ENCODE data around the gene PPM1D. TPM values are rescaled to one million over a fixed set of nuclear protein-coding genes. Genes with fewer than 3 reads are reported as not detected.

The PPM1D gene
- total RNA-seq, 2 experiments from 2014 or later, result 18.1 to 18.3 TPM

- Histone ChIP-seq H3K27ac (ENCODE audit: low read depth in 1 of 2, low read length in 2 of 2) (no peak overlapping the region), H3K27me3 (ENCODE audit: control insufficient read depth in 1 of 2, insufficient read depth in 2 of 2, low read length in 2 of 2) (no peaks in the 10 kb centered on the region), H3K4me1 (ENCODE audit: insufficient read depth, low read length) (no peaks in the 10 kb centered on the region), H3K9me3 (ENCODE audit: control insufficient read depth in 1 of 2, insufficient read depth in 1 of 2, low read length in 2 of 2) (no peaks in the 10 kb centered on the region), H3K36me3 (ENCODE audit: insufficient read depth, low read length) (peaks cover 28% of the 10 kb centered on the region), H3K4me3 (ENCODE audit: low read length) (no peak overlapping the region)
- H3K4me1 Mint-ChIP-seq (ENCODE audit: low read depth), result peaks cover 33% of the 10 kb centered on the region
- H3K4me3 Mint-ChIP-seq, result no peak overlapping the region
- ChIA-PET POLR2A (no interaction called here), CTCF (no interaction called here)
- no peak overlapping the region for H3K27ac Mint-ChIP-seq
- DNase-seq, result no peak
- H3K27me3 Mint-ChIP-seq, result no peaks in the 10 kb centered on the region
- H3K36me3 Mint-ChIP-seq (ENCODE audit: low read depth), result peaks cover 44% of the 10 kb centered on the region
- TF ChIP-seq CTCF (IDR thresholded peaks at IDR 0.05), result no peak
- intact Hi-C loops (cut with DNase I, micrococcal nuclease), result no loop called here
- H3K9me3 Mint-ChIP-seq, result no peaks in the 10 kb centered on the region
- no peak for ATAC-seq (ENCODE audit: poor library complexity)
Observed at GRCh38 chr17:60645918-60646523, 46.0 kb downstream of the PPM1D start.

GRCh38 chr17:60646701-60647100, 46.7 kb downstream of the PPM1D start:
- H3K27ac Mint-ChIP-seq, result no peak overlapping the region
- DNase-seq (no peak), ATAC-seq (ENCODE audit: poor library complexity) (no peak)
- H3K9me3 Mint-ChIP-seq, result no peaks in the 10 kb centered on the region
- ChIA-PET CTCF (no interaction called here), POLR2A (no interaction called here)
- Histone ChIP-seq H3K4me3 (ENCODE audit: low read length) (no peak overlapping the region), H3K27ac (ENCODE audit: low read depth in 1 of 2, low read length in 2 of 2) (no peak overlapping the region), H3K9me3 (ENCODE audit: control insufficient read depth in 1 of 2, insufficient read depth in 1 of 2, low read length in 2 of 2) (no peaks in the 10 kb centered on the region), H3K36me3 (ENCODE audit: insufficient read depth, low read length) (peaks cover 28% of the 10 kb centered on the region), H3K27me3 (ENCODE audit: control insufficient read depth in 1 of 2, insufficient read depth in 2 of 2, low read length in 2 of 2) (no peaks in the 10 kb centered on the region), H3K4me1 (ENCODE audit: insufficient read depth, low read length) (no peaks in the 10 kb centered on the region)
- TF ChIP-seq CTCF (IDR thresholded peaks at IDR 0.05), result no peak
- peaks cover 27% of the 10 kb centered on the region for H3K4me1 Mint-ChIP-seq (ENCODE audit: low read depth)
- intact Hi-C loops (cut with DNase I, micrococcal nuclease), result loop anchor here in 1 of 2 experiments (1.0 kb wide), 1 partner anchor 12 kb away; no protein-coding TSS in a partner anchor
- H3K27me3 Mint-ChIP-seq, result no peaks in the 10 kb centered on the region
- H3K4me3 Mint-ChIP-seq, result no peak overlapping the region
- peaks cover 42% of the 10 kb centered on the region for H3K36me3 Mint-ChIP-seq (ENCODE audit: low read depth)

- intact Hi-C loops (cut with DNase I, micrococcal nuclease), result loop anchor here in 1 of 2 experiments (1.0 kb wide), 1 partner anchor 13 kb away; no protein-coding TSS in a partner anchor
- peaks cover 45% of the 10 kb centered on the region for H3K36me3 Mint-ChIP-seq (ENCODE audit: low read depth)
- peaks cover 32% of the 10 kb centered on the region for H3K4me1 Mint-ChIP-seq (ENCODE audit: low read depth)
- H3K9me3 Mint-ChIP-seq, result no peaks in the 10 kb centered on the region
- H3K27ac Mint-ChIP-seq, result no peak overlapping the region
- DNase-seq (no peak), ATAC-seq (ENCODE audit: poor library complexity) (no peak)
- H3K36me3 ChIP-seq (ENCODE audit: insufficient read depth, low read length), result peaks cover 28% of the 10 kb centered on the region
- TF ChIP-seq CTCF (IDR thresholded peaks at IDR 0.05), result no peak
- no peak overlapping the region for H3K4me3 Mint-ChIP-seq
- H3K4me3 ChIP-seq (ENCODE audit: low read length), result no peak overlapping the region
- no peaks in the 10 kb centered on the region for H3K4me1 ChIP-seq (ENCODE audit: insufficient read depth, low read length)
- POLR2A ChIA-PET, result no interaction called here
- no peaks in the 10 kb centered on the region for H3K9me3 ChIP-seq (ENCODE audit: control insufficient read depth in 1 of 2, insufficient read depth in 1 of 2, low read length in 2 of 2)
- H3K27me3 ChIP-seq (ENCODE audit: control insufficient read depth in 1 of 2, insufficient read depth in 2 of 2, low read length in 2 of 2), result no peaks in the 10 kb centered on the region
- no peak overlapping the region for H3K27ac ChIP-seq (ENCODE audit: low read depth in 1 of 2, low read length in 2 of 2)
- CTCF ChIA-PET, result no interaction called here
- no peaks in the 10 kb centered on the region for H3K27me3 Mint-ChIP-seq
Observed at GRCh38 chr17:60647705-60648104, 47.7 kb downstream of the PPM1D start.
